CMK (cell line): ENCODE results near the gene NFIC.

ENCODE experiments used
- DNase-seq: peaks from one replicate; pipeline ENCODE4 v3.0.0-alpha.2; 2010; ENCODE audit warnings: low read depth

Gene NFIC

DNA sequence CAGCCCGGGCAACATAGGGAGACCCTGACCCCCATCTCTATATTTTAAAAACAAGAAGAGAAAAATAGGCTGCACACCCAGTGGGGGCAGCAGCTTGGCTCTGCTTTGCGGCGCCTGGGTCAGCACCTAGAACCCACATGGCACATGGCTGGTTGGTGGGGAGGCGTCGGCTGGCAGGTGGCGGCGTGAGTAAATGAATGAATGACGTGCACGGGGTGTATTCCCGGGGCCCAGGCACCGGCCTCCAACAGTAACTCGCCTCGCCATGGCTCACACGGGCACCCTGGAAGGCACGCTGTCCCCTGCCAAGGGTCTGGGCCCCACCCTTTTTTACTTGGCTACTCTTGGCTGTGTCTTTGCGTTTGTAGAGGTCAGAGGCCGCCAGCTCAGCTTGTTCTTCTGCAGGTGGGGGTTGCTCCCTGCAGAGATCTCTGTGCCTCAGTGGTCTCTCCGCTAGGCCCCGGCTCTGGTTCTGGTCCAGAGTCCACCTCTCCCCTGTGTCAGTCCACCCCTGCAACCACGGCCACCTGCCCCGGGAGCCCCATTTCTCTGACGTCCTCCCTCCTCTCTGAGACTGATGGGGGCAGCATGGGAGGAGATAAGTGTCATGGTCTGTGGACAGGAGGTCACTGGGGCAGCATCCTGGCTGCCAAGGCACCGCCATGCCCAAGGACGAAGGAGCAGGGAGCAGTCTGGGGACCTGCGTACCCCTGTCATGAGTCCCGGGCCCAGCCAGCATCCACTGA lies 145.3 kb downstream of the NFIC start:
- no peak for DNase-seq

DNA sequence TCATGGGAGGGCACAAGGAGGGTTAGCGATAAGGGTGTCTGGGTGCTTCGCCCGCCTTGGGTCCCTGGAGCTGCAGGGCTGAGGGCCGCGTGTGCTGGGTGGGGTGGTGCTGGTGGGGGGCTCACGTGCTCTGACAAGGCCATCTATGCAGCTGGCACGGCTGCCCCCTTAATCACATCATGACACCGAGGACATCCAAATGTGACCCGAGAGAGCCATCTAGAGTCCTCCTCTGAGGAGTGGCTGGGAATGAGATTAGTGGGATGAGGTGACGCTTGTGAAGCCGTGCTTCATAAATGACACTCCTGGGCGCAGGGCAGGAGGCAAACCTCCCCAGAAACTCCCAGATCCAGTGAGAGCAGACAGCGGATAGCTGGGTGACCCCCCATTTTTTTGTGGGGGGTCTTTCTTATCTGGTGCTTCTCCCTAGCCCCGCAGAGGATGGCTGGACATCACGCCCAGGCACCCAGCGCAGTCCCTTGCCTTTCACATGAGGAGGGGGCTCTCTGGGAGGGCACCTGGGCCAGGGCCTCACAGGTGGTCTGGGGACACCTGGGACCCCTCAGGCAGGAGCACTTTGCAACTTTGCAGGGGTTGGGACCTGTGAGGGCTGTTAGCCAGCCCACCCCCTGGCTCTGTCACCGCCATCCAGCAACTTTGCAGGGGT lies 146.3 kb downstream of the NFIC start:
- DNase-seq: no peak

DNA sequence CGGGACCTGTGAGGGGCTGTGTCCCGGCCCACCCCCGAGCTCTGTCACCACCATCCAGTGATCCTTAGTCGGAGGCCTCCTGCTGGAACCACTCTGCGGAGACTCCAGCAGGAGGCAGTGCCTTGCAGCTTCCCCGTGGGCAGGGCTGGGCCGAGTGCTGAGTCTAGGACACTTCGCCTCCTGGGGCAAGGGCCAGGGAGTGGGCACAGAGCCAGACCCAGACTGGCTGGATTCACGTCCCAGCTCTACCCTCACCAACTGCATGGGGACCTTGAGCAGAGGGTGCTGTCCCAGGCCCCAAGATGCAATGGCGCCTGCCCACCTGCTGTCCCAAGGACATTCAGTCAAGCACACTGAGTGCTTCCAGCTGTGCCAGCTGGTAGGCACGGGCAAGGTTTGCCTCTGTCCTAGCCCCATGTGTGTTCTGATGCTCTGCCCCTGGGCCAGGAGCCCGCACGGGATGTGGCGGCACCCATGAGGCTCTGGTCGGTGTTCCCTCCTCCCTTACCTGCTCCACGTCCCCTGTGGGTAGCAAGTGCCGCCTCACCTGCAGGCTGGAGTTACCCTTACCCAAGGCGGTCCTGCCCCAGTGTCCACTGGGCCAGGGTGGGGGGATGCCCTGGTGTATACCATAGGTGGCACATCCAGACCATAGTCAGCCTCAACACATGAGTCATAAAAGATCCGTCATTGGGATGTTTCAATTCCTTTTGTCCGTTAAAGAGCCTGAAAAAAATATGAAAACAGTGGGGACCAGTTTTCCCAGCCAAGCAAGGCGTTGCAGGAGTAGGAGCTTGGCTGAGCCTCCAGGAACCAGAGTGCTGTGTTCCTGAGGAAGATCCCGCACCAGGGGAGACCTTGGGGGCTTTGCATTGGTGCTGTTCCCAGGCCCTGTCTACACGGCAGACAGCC lies 147.1 kb downstream of the NFIC start:
- DNase-seq: no peak

DNA sequence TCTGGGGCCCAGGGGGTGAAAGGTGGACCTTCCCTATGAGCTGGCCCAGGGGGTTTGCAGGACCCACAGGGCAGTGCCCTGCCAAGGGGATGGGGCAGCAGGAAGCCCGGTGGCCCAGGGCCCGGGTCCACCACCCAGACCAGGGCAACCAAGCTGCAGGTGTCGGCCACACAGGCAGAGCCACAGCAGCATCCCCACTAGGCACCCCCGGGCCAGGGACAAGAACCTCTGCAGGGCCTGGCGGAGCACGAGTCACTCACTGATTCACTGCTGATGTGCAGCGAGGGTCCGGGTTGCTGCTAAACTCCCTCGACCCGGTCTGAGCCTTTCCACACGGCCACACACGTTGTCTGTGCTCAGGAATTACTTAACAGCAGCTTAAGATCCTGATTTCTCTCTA lies 148.5 kb downstream of the NFIC start:
- DNase-seq: no peak

DNA sequence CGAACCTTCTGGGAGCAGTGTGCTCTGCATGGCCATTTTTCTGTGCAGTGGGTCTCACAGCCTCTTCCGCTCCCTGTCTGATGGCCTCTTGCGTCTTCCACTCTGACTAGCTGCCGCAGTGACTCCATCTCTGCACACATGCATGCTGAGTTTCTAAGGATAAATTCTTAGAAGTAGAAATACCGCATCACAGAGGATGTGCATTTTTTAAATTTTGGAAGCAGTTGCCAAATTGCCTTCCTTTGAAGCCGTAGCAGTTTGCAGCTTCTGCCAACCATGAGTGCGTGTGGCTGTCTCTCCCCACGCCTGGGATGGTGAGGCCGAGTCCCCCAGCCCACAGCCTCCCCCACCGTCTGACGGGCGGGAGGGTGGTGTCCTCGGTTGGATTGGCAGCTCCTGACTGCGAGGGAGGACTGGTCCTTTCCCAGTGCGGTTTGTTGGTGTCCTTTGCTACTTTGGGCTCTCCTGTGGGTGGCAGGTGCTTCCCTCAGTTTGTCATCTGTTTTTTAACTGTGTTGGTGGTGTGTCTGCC lies 149.6 kb downstream of the NFIC start:
- DNase-seq: no peak

DNA sequence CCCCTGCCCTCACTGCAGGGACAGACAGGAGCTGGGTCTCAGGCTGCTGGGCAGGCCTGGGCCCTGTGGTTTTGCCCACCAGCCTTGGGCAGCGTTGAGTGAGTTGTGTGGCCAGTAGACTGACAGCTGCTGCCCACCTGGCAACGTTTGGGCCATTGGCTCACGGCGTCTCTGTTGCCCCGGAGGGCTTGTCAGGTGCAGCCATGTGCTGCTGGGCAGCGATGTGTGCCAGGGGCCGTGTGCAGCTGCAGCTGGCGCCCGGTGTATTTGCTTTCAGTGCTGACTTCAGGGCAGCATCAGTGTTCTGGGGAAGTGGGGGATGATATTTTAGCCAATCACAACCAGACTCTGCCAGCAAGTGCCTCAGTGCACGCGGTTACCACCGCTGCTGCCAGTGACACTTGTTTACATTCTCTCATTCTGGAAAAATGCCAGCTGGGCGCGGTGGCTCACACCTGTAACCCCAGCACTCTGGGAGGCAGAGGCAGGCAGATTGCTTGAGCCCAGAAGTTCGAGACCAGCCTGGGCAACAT lies 150.4 kb downstream of the NFIC start:
- no peak for DNase-seq

DNA sequence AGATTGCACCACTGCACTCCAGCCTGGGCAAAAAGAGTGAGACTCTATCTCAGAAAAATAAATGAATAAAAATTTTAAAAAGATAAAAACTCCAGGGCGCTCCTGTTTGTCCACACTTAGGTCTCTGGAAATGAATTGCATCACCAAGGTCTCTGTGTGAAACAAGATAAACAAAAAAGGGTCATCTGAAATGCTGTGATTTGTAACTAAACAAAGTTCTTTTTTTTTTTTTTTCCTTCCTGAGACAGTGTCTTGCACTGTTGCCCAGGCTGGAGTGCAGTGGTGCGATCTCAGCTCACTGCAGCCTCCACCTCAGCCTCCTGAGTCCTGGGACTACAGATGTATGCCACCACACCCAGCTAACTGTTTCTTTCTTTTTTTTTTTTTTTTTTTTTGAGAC lies 151.3 kb downstream of the NFIC start:
- DNase-seq: no peak

DNA sequence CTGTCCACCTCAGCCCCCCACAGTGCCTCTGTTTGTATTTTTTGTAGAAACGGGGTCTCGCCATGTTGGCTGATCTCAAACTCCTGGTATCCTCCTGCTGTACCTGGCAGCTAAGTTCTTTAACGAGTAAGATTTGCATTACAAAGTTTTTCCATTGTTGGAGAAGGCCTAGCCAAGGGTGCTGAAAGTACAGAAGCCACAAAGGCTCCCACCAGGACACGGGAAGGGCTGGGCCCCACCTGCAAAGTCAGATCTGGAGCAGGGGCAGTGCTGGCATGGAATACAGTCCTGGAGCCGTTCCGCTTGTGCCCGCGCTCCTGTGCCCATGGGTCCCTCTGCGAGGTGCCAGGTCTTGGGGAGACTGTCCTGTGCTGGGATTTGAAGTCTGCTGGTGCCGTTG lies 151.9 kb downstream of the NFIC start:
- no peak for DNase-seq

DNA sequence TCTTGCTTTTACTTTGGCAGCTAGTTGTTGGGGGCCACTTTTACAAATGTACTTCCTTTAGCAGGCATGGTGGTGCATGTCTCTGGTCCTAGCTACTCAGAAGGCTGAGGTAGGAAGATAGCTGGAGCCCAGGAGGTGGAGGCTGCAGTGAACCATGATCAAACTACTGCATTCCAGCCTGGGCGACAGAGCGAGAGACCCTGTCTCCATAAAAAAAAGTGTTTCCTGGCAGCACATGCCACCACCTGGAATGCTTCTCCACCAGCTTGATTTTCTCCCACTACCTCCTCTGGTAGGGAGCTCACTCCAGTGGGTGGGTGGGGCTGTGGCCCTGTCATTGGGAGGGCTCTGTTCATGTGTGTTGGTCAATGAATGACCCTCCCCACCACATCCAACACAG lies 152.3 kb downstream of the NFIC start:
- DNase-seq: no peak
